22Rv1 (cell line): ENCODE measurements around the gene NCAM2.

Experiments used
- CTCF ChIP-seq: fragments of 450-650 bp; IDR thresholded peaks from 2 replicates; pipeline ENCODE4 v1.5.1; 2017; ENCODE audit warnings: mild to moderate bottlenecking
- ZFX ChIP-seq: fragments of 450-650 bp; IDR thresholded peaks from 2 replicates; pipeline ENCODE4 v1.6.1; 2017; ENCODE audit warnings: antibody characterized with exemption, borderline replicate concordance

- TF ChIP-seq CTCF (no peak), ZFX (no peak)
Measured at GRCh38 chr21:21457077-21457476, 458.9 kb downstream of the NCAM2 start.
